Tibial nerve (tissue), 4 donors: ENCODE results near the gene FBXO2.

Experiments used
- EP300 ChIP-seq, 2 donors: sonication (generic); formaldehyde crosslinking; IDR thresholded peaks; one replicate each; pipeline ENCODE4 v1.6.1; 2017; ENCODE audit warnings: antibody characterized with exemption in 2 of 2, mild to moderate bottlenecking in 1 of 2
- POLR2A ChIP-seq, 2 donors: fragments of 450-650 bp; IDR thresholded peaks; one replicate each; pipeline ENCODE4 v1.6.1; 2017; ENCODE audit warnings: antibody characterized with exemption in 2 of 2, mild to moderate bottlenecking in 2 of 2, moderate library complexity in 2 of 2
- TF ChIP-seq, protein P1 (sequence below), 5 experiments: fragments of 200-600 bp in 3 of 5; fragments of 450-650 bp in 2 of 5; sonication (generic) in 3 of 5; IDR thresholded peaks; one replicate each; pipeline ENCODE4 v1.5.1; 2016 to 2019; ENCODE audit warnings: antibody characterized with exemption in 5 of 5, mild to moderate bottlenecking in 3 of 5, moderate library complexity in 2 of 5

DNA sequence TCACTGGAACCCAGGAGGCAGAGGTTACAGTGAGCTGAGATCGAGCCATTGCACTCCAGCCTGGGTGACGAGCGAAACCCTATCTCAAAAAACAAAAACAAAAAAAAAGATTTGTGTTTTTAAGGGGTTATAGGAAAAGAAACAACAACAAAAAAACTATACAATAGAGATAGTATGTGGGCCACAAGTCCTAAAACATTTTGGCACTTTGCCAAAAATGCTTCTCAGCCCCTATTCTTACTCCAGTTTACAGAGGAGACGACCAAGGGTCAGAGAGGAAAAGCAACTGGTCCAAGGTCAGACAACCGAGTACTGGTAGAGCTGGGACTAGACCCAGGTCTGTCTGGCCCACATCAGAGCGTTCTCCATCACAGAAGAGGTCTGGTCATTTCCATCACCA, 3.4 kb upstream of the FBXO2 start:
- TF ChIP-seq, protein P1, sequence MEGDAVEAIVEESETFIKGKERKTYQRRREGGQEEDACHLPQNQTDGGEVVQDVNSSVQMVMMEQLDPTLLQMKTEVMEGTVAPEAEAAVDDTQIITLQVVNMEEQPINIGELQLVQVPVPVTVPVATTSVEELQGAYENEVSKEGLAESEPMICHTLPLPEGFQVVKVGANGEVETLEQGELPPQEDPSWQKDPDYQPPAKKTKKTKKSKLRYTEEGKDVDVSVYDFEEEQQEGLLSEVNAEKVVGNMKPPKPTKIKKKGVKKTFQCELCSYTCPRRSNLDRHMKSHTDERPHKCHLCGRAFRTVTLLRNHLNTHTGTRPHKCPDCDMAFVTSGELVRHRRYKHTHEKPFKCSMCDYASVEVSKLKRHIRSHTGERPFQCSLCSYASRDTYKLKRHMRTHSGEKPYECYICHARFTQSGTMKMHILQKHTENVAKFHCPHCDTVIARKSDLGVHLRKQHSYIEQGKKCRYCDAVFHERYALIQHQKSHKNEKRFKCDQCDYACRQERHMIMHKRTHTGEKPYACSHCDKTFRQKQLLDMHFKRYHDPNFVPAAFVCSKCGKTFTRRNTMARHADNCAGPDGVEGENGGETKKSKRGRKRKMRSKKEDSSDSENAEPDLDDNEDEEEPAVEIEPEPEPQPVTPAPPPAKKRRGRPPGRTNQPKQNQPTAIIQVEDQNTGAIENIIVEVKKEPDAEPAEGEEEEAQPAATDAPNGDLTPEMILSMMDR (IDR thresholded peaks at IDR 0.05), result no peak
- TF ChIP-seq POLR2A (IDR thresholded peaks at IDR 0.05) (no peak), EP300 (IDR thresholded peaks at IDR 0.05) (no peak)
